ENCODE data around the gene ZNF285. TPM values are rescaled to one million over a fixed set of nuclear protein-coding genes. Genes with fewer than 3 reads are reported as not detected.
"Not testable (repeated sequence)": the region's sequence is repeated elsewhere in the genome, so short reads cannot be mapped to it uniquely, and the experiment has no call there.

ZNF285 gene
- total RNA-seq, 1 donor from 2014 or later, result 6.8 TPM

- Mint-ChIP-seq H3K4me1 (ENCODE audit: unreplicated experiment) (no peaks in the 10 kb centered on the region), H3K27ac (ENCODE audit: unreplicated experiment) (no peak overlapping the region), H3K27me3 (ENCODE audit: unreplicated experiment) (no peaks in the 10 kb centered on the region), H3K9me3 (ENCODE audit: unreplicated experiment) (peaks cover 51% of the 10 kb centered on the region), H3K4me3 (ENCODE audit: unreplicated experiment) (no peak overlapping the region), H3K36me3 (ENCODE audit: unreplicated experiment) (peaks cover 57% of the 10 kb centered on the region)
- DNase-seq (ENCODE audit: extremely low spot score, unreplicated experiment), result no peak
- TF ChIP-seq CTCF (IDR thresholded peaks at IDR 0.05), result no peak
Measured at GRCh38 chr19:44430956-44431355, 29.5 kb upstream of the ZNF285 start.

GRCh38 chr19:44415553-44415952, 14.1 kb upstream of the ZNF285 start:
- H3K27me3 Mint-ChIP-seq (ENCODE audit: unreplicated experiment); DNase-seq (ENCODE audit: extremely low spot score, unreplicated experiment); H3K27ac Mint-ChIP-seq (ENCODE audit: unreplicated experiment); H3K36me3 Mint-ChIP-seq (ENCODE audit: unreplicated experiment); H3K4me3 Mint-ChIP-seq (ENCODE audit: unreplicated experiment); H3K4me1 Mint-ChIP-seq (ENCODE audit: unreplicated experiment): not testable (repeated sequence)
- peaks cover 26% of the 10 kb centered on the region for H3K9me3 Mint-ChIP-seq (ENCODE audit: unreplicated experiment)

GRCh38 chr19:44389268-44389667, 12.1 kb downstream of the ZNF285 start:
- peaks cover 11% of the 10 kb centered on the region for H3K9me3 Mint-ChIP-seq (ENCODE audit: unreplicated experiment)
- DNase-seq (ENCODE audit: extremely low spot score, unreplicated experiment); H3K27ac Mint-ChIP-seq (ENCODE audit: unreplicated experiment); H3K4me1 Mint-ChIP-seq (ENCODE audit: unreplicated experiment); H3K4me3 Mint-ChIP-seq (ENCODE audit: unreplicated experiment); H3K27me3 Mint-ChIP-seq (ENCODE audit: unreplicated experiment): not testable (repeated sequence)
- peaks cover 68% of the 10 kb centered on the region for H3K36me3 Mint-ChIP-seq (ENCODE audit: unreplicated experiment)

- Mint-ChIP-seq H3K36me3 (ENCODE audit: unreplicated experiment) (no peaks in the 10 kb centered on the region), H3K4me3 (ENCODE audit: unreplicated experiment) (no peak overlapping the region), H3K27ac (ENCODE audit: unreplicated experiment) (no peak overlapping the region), H3K4me1 (ENCODE audit: unreplicated experiment) (no peaks in the 10 kb centered on the region), H3K27me3 (ENCODE audit: unreplicated experiment) (peaks cover 4% of the 10 kb centered on the region), H3K9me3 (ENCODE audit: unreplicated experiment) (peaks cover 37% of the 10 kb centered on the region)
- no peak for TF ChIP-seq CTCF (IDR thresholded peaks at IDR 0.05)
- no peak for DNase-seq (ENCODE audit: extremely low spot score, unreplicated experiment)
Measured at GRCh38 chr19:44374789-44375188, 26.6 kb downstream of the ZNF285 start.

- H3K4me1 Mint-ChIP-seq (ENCODE audit: unreplicated experiment), result no peaks in the 10 kb centered on the region
- H3K36me3 Mint-ChIP-seq (ENCODE audit: unreplicated experiment), result no peaks in the 10 kb centered on the region
- no peak overlapping the region for H3K27ac Mint-ChIP-seq (ENCODE audit: unreplicated experiment)
- no peak for TF ChIP-seq CTCF (IDR thresholded peaks at IDR 0.05)
- peaks cover 15% of the 10 kb centered on the region for H3K27me3 Mint-ChIP-seq (ENCODE audit: unreplicated experiment)
- DNase-seq (ENCODE audit: extremely low spot score, unreplicated experiment), result no peak
- peaks cover 23% of the 10 kb centered on the region for H3K9me3 Mint-ChIP-seq (ENCODE audit: unreplicated experiment)
- H3K4me3 Mint-ChIP-seq (ENCODE audit: unreplicated experiment), result no peak overlapping the region
Measured at GRCh38 chr19:44371815-44372480, 29.5 kb downstream of the ZNF285 start.

GRCh38 chr19:44367024-44367423, 34.4 kb downstream of the ZNF285 start:
- H3K4me1 Mint-ChIP-seq (ENCODE audit: unreplicated experiment), result no peaks in the 10 kb centered on the region
- H3K4me3 Mint-ChIP-seq (ENCODE audit: unreplicated experiment), result no peak overlapping the region
- peaks cover 5% of the 10 kb centered on the region for H3K9me3 Mint-ChIP-seq (ENCODE audit: unreplicated experiment)
- H3K27me3 Mint-ChIP-seq (ENCODE audit: unreplicated experiment), result peaks cover 26% of the 10 kb centered on the region
- TF ChIP-seq CTCF (IDR thresholded peaks at IDR 0.05), result no peak
- no peaks in the 10 kb centered on the region for H3K36me3 Mint-ChIP-seq (ENCODE audit: unreplicated experiment)
- DNase-seq (ENCODE audit: extremely low spot score, unreplicated experiment), result no peak
- no peak overlapping the region for H3K27ac Mint-ChIP-seq (ENCODE audit: unreplicated experiment)
